Activated CD4-positive, alpha-beta T cell treated with anti-CD3 and anti-CD28 coated beads, Interleukin-10, Interleukin-2, amounts not matched to agents 100 ng/mL and 50 ng/mL, durations not matched to agents 16 hours and 8 hours (primary cell): ENCODE measurements around the gene FUT3.
"Not testable (repeated sequence)": the region's sequence is repeated elsewhere in the genome, so short reads cannot be mapped to it uniquely, and the experiment has no call there.

Source experiments
- DNase-seq: peaks from one replicate; pipeline ENCODE4 v3.0.0-alpha.2; 2020

FUT3 gene

DNA sequence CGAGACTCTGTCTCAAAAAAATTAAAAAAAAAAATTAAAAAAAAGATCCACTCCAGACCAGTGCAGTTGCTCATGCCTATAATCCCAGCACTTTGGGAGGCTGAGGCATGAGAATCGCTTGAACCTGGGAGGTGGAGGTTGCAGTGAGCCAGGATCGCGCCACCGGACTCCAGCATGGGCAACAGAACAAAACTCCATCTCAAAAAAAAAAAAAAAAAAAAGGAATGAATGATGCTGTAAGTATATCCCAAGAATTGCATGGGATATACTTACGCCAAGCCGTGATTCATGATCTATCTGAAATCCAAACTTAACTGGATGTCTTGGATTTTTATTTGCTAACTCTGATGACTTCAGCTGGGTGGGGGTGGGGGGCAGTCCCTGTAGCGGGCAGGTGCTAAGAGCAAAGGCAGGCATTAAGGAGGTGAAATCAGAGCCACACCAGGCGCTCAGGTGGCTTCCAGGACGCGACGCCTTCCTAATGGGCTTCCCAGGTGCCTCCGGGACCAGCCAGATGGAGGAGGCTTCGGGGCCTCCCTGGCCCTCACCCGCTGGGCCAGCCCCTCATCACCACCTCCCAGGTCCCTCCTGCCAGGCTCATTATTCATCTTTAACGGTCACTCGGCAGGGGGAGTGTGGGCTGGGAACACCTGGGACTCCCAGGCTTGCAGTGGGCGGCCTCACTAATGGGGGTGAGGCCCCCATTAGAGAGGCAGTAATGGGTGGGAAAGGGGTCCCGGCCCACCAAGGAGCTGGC is 30.5 kb upstream of the FUT3 start:
- DNase-seq = no peak

DNA sequence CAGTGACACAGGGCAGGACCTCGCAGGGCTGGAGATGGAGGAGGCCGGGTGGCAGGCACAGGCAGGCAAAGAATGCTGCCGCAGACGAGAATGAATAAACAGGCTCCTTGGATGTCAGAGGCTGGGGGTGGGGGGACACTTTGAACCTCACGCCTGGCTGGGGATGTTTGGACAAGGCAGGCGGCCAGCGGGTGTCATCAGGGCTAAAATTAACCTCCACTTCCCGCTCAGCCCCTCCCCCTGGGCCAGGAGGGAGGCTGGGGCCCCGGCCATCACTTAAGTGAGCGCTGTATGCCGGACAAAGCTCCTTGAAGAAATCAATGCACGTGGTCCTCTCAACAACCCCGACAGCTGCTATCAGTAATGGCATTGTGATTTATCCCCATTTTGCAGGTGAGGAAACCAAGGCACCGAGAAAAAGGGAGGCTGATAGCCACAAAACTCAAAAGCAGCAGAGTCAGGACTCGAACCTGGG is 29.4 kb upstream of the FUT3 start:
- DNase-seq = no peak

DNA sequence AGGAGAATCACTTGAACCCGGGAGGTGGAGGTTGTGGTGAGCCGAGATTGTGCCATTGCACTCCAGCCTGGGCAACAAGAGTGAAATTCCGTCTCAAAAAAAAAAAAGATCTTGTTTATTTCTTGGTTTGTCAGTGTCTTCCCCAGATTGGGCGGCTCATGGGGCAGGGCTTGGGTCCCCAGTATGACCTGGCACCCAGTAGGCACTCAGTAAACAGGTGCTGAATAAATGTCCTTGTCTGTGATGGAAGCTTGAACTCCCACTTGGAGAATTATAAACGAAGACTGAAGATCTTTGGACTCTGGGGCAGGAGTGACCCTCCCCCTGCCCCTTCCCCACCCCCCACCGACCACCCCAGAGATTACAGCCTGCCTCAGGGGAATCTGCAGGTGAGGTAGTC is 28.9 kb upstream of the FUT3 start:
- no peak for DNase-seq

DNA sequence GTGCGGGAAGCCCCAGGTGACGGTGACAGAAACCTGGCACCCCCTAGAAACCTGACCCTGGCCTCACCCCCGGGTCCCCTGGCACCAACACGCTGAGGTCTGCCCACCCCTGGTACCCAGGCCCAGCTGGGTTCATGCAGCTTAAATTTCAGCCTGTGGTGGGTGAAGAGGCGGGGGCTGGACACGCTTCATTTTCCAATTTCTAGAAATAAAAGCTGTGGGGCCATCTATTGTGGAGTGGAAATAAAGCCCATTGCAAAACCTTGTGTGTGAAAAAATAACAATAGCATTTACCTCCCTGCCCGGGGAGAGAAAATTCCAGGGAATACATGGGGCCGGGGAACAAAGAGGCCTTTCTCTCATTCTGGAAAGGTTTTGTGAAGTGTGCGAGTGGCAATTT is 26.6 kb upstream of the FUT3 start:
- DNase-seq = no peak

DNA sequence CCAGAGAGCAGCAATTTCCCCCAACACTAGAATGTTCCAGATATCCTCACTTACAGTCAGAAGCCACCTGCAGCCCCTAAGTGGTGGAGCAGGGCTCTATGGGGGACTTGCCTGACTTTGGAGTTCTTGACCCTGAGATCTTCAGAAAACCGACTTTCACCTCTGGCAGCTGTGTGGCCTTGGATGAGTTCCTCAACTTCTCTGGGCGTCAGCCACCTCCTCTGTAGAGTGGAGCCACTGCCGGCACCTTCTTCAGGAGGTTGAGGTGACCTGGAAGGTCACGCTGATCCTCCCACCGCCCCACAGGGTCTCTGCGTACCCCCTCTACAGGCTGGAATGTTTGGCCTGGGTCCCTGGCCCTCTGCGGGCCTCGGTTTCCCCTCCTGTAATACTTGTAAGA is 26.2 kb upstream of the FUT3 start:
- no peak for DNase-seq

DNA sequence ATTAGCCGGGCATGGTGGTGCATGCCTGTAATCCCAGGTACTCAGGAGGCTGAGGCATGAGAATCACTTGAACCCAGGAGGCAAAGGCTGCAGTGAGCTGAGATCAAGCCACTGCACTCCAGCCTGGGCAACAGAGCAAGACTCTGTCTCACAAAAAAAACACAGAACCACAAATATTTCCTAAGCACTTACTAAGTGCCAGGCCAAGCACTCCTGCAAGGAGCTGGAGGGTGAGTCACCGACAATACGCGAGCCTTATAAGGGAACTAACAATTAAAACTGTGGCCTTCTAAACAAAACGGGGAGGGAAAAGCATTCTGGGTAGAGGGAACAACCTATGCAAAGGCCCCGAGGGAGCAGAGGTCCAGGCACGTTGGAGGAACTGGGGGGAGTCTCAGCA is 23.2 kb upstream of the FUT3 start:
- DNase-seq = not testable (repeated sequence)

DNA sequence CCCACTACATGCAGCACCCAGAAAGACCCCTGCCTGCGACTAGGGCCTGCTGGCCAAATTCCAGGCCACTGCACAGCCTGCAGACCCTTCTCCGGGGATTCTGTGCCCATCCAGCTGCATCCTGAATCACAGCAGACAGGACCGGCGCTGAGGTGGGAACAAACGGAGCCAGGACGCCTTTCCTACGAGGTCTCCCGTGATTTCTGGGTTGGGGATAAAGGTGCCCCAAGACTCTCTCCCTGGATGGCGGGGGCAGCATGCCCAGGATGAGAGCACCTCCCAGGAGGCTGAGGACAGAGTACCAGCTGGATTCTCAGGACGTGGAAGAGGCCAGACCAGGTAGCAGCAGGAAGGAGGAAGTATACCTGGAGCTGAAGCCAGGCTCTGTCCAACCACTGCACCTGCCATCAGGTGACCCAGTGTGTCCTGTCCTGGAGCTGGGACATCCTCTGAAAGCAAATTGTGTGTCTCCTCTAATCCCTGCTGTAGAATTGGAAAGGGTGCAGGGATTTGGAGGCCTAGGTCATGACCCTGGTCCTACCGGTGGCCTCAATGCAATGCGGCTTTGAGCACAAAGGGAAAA is 22.5 kb upstream of the FUT3 start:
- no peak for DNase-seq

DNA sequence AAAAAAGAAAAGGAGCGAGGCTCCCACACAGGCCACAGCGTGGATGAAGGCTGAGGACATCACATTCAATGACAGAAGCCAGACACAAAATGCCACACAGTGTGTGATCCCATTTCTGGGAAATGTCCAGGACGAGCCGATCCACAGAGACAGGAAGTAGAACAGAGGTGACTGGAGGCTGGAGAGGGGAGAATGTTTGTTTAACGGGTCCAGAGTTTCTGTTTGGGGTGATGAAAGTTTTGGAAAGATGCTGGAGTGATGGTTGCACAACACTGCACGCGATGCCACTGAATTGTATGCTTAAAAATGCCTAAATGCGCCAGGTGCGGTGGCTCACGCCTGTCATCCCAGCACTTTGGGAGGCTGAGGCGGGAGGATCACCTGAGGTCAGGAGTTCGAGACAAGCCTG is 19.7 kb upstream of the FUT3 start:
- DNase-seq = no peak

DNA sequence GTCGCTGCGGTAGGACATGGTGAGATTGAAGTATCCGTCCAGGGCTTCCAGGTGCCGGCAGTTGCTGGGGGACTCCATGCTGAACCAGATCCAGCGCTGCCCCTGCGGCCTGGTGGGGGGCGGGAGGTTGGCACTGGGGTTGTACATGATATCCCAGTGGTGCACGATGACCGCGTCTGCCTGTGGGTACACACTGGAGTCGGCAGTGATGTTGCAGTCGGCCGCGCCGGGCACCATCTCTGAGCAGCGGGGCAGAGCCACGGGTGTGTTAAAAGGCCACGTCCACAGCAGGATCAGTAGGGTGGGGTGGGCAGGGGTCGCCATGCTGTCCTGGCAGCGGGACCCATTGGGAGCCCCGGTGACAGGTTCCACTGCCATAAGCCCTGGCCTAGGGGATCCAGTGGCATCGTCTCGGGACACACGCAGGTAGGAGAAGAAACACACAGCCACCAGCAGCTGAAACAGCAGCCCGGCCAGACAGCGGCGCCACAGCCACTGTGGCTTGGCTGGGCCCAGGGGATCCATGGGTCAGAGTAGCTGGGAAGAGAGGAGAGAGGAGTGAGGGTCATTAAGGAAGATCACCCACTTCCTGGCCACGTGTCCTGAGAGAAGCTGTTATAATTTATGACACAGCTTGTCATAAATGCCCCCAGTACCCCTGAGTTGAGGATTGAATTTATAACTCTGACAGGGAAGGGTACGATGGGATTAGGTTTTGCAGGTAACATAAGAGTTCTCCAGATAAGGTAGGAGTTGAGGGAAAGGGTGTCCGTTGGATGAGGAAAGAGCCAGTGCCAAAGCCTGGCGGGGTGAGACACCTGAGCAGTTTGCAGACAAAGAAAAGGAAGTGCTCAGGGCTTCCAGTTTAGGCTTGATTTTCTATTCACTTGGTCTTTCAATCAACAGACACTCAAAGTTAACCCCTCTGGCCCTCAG is 16.2 kb upstream of the FUT3 start:
- no peak for DNase-seq

DNA sequence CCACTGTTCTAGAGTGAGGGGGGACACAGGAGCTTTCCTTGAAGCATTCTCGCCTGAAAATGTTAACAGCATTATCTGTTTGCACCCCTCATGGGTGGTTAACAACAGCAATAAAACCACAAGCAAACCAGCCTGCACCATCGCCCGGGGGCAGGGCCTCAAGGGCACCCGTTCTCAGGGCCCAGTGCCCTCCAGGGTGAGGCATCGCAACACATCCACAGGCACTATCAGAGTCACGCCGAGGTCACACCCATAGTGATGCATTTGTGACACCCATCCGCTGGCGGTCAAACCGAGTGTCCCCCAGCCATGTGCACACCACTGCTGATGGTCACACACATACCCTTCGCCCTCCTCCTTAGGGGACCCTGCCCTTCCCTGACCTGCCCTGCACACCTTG is 14.5 kb upstream of the FUT3 start:
- DNase-seq = no peak

DNA sequence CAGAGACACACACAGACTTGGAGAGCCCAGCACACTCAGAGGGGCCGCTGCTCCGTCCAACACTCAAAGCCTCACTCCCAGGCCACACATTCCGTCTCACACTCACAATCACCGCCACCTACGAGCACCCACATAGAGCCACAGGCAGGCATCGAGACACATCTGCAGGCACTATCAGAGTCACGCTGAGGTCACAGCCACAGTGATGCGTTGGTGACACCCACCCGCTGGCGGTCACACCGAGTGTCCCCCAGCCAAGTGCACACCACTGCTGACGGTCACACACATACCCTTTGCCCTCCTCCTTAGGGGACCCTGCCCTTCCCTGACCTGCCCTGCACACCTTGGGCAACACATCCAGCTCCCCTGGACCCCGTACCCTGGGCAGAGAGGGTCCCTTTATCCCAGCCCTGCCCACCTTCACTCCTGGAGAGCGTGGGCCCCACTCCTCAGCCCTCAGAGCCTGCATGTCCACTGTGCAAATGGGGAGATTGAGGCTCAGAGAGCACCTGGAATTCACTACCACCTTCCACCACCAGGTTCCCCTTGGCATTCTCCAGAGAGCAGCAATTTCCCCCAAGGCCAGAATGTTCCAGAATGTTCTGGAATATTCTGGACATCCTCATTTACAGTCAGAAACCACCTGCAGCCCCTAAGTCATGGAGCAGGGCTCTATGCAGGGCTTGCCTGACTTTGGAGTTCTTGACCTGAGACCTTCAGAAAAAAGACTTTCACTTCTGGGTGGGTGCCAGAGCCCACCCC is 13.7 kb upstream of the FUT3 start:
- no peak for DNase-seq

DNA sequence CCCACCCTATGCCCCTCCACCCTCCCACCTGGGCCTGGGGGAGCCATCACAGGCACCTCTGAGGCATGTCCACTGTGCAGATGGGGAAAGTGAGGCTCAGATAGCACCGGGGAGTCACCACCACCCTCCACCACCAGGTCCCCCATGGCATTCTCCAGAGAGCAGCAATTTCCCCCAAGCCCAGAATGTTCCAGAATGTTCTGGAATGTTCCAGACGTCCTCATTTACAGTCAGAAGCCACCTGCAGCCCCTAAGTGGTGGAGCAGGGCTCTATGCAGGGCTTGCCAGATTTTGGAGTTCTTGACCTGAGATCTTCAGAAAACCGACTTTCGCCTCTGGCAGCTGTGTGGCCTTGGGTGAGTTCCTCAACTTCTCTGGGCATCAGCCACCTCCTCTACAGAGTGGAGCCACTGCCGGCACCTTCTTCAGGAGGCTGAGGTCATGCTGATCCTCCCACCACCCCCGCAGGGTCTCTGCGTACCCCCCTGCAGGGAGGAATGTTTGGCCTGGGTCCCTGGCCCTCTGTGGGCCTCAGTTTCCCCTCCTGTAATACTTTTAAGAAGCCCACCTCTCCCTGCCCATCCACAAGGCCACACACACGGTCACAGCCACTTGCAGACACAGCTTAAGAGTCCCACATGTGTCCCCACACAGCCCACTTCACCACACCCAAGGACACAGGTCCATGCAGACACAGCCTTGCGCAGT is 12.9 kb upstream of the FUT3 start:
- DNase-seq = no peak

DNA sequence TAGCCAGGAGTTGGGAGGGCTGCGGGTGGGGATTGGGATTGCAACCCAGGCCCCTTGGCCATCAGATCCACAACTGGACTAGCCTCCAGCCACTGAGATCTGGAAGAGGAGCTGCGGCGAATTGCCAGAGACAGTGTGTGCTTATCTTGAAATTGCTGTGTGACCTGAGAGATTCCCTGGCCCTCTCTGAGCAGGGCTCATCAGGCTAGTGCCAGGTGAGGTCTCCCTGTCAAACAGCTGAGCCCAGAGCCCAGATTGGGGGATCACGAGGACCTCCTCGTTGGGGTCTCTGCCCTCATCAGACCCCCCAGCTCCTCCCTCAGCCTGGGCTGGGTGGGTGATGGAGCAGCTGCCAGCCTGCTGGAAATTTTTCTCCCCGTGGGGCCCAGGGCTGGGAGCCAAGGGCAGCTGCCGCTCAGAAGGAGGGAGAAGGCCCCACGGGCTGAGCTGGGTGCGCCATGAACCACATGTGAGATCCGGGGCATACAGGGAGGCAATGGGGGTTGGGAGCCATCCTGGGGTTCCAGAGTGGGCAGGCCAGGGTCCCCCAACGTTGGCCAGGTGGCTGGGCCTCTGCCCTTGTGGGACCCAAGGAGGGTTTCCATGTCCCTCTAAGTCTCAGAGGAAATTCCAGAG is 11.9 kb upstream of the FUT3 start:
- no peak for DNase-seq

DNA sequence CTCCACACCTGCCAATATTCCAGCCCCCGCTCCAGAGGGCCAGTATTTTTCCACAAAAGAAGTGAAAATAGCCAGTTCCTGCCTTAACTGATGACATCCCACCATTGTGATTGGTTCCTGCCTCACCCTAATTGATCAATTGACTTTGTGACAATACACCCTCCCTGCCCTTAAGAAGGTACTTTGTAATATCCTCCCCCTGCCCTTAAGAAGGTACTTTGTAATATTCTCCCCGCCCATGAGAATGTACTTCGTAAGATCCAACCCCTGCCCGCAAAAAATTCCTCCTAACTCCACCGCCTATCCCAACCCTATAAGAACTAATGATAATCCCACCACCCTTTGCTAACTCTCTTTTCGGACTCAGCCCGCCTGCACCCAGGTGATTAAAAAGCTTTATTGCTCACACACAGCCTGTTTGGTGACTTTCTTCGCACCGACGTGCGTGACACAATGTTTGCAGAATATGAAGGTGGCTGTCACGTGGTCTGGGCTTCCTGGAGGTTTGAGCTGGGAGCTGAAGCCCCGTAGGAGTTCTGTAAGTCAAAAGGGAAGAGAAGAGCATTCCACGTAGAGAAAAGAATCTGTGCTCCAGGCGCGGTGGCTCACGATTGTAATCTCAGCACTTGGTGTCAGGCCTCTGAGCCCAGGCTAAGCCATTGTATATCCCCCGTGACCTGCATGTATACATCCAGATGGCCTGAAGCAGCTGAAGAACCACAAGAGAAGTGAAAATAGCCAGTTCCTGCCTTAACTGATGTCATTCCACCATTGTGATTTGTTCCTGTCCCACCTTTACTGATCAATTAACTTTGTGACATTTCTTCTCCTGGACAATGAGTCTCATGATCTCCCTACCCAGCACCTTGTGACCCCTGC is 6.2 kb upstream of the FUT3 start:
- no peak for DNase-seq

DNA sequence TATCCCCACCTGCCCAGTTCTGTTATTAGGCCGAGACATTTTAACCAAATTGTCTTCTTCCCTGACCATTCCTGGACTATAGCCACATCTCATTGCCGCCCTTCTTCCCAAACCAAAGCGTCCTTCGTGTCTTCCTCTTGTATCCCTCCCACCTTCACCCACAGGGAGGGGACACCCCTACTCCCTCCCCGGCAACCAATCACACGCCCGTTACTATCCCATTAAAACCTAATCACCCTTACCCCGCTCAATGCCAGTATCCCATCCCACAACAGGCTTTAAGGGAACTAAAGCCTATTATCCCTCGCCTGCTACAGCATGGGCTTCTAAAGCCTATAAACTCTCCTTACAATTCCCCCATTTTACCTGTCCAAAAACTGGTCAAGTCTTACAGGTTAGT is 3.9 kb upstream of the FUT3 start:
- DNase-seq = not testable (repeated sequence)

DNA sequence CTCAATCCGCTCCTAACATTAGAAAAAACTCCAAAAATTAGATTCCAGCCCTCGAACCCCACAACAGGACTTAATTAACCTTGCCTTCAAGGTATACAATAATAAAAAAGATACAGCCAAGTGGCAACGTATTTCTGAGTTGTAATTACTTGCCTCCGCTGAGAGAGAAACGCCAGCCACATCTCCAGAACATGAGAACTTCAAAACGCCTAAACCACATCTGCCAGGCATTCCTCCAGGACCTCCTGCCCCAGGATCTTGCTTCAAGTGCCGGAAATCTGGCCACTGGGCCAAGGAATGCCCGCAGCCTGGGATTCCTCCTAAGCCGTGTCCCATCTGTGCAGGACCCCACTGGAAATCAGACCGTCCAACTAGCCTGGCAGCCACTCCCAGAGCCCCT is 2.9 kb upstream of the FUT3 start:
- DNase-seq = not testable (repeated sequence)

DNA sequence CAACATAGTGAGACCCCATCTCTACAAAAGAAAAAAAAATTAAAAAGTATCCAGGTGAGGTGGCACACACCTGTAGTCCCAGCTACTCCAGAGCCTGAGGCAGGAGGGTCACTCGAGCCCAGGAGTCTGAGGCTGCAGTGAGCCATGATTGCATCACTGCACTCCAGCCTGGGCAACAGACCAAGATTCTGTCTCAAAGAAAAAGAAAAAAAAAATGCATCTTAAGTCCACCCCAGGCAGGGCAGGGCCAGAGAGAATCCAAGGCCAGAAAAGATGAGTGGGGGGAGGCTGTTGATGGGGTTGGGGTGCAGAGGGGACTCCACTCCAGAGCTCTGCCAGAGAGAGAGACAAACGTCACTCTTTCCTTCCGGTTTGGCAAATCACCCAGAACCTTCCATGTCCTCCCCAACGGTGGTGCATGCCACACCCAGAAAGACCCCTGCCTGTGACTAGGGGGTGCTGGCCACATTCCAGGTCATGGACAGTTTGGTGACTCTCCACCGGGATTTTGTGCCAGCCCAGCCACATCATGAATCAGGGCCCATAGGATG is 431 bp downstream of the FUT3 start:
- no peak for DNase-seq

DNA sequence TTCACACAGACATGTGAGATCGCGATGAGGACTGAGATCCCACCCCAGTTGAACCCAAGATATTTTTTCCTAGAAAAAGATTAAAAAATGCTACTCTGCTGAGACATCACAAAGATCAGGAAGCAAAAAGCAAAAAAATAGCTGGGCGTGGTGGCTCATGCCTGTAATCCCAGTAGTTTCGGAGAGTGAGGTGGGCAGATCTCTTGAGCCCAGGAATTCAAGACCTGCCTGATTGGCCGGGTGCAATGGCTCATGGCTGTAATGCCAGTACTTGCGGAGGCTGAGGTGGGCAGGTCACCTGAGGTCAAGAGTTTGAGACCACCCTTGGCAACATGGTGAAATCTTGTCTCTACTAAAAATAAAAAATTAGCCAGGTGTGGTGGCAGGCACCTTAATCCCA is 1.1 kb downstream of the FUT3 start:
- DNase-seq = no peak

DNA sequence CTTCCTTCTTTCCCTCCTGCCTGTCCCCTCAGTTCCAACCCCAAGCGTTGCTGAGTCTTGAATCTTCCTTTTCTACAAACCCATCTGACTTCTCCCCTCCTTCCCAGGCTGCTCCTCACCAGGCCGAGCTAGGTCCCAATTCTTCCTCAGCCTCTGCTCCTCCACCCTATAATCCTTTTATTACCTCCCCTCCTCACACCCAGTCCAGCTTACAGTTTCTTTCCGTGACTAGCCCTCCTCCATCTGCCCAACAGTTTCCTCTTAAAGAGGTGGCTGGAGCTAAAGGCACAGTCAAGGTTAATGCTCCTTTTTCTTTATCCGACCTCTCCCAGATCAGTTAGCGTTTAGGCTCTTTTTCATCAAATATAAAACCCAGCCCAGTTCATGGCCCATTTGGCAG is 2.6 kb downstream of the FUT3 start:
- not testable (repeated sequence) for DNase-seq

DNA sequence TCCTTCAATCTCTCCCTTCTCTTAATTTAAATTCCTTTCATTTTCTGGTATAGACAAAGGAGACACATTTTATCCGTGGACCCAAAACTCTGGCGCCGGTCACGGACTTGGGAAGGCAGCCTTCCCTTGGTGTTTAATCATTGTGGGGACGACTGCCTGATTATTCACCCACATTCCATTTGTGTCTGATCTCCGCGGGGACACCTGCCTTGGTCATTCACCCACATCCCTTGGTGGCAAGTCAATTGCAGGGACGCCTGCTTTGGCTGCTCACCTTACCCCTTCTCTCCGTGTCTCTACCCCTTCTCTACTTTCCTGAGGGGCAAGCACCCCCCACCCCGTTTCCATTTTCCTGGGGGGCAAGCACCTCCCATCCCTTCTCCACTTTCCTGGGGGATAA is 3.4 kb downstream of the FUT3 start:
- not testable (repeated sequence) for DNase-seq
